Esophagus muscularis mucosa (tissue), 3 donors: ENCODE results near the gene PRDM15.

Experiments
- CTCF ChIP-seq, 3 experiments: fragments of 200-600 bp in 2 of 3; fragments of 450-650 bp in 1 of 3; sonication (generic) in 2 of 3; IDR thresholded peaks; one replicate each; pipeline ENCODE4 v1.5.1; 2017 to 2019; ENCODE audit warnings: antibody characterized with exemption in 3 of 3, mild to moderate bottlenecking in 2 of 3, moderate library complexity in 1 of 3
- POLR2A ChIP-seq: fragments of 450-650 bp; IDR thresholded peaks from one replicate; pipeline ENCODE4 v1.6.1; 2017; ENCODE audit warnings: antibody characterized with exemption, moderate library complexity, mild to moderate bottlenecking, low read depth

DNA sequence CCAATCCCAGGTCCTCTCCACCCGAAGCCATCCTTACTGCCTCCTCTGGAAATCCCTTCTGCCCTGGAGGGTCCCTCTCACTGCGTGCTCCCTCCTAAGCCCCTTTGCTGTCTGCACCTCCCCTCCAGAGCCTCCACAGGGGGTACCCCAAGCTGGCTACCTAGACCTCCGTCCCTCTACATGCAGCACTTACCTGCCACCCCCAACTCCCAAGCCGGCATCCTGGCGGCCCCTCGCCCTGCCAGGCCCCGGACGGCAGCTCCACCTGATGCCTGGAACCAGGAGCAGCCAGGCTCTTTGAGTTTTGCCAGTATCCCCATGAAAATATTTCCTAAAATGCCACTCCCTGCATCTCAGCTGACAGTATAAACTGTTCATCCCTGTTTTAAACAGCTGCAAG, 4.1 kb downstream of the PRDM15 start:
- no peak for TF ChIP-seq CTCF (IDR thresholded peaks at IDR 0.05)
- no peak for TF ChIP-seq POLR2A
